WI38 (cell line): Measurements from ENCODE around the gene USP48.

Experiments used
- H3K4me3 ChIP-seq: 2 replicates; pipeline ENCODE4 v1.5.1; 2011; ENCODE audit warnings: low read depth, mild to moderate bottlenecking, control low read depth, low read length
- CTCF ChIP-seq: IDR thresholded peaks from 2 replicates; pipeline ENCODE4 v1.5.1; 2012; ENCODE audit warnings: low read depth, mild to moderate bottlenecking, control low read depth, low read length

The USP48 gene

GRCh38 chr1:21670956-21671902 is 111.7 kb downstream of the USP48 start:
- H3K4me3 ChIP-seq: no peak overlapping the region
- no peak for TF ChIP-seq CTCF

- TF ChIP-seq CTCF: no peak
- no peak overlapping the region for H3K4me3 ChIP-seq
These were observed 112.7 kb downstream of the USP48 start for GRCh38 chr1:21670059-21670881.

- no peak for TF ChIP-seq CTCF
- H3K4me3 ChIP-seq: no peak within 1 kb of the TSS
These were observed 113.5 kb downstream of the USP48 start, which contains the start of gene RAP1GAP for GRCh38 chr1:21669258-21670058. Gene RAP1GAP (minus strand): TSS chr1:21669357. CDS start chr1:21620032, 49,325 bp downstream.

GRCh38 chr1:21668951-21669257 is 114.0 kb downstream of the USP48 start:
- H3K4me3 ChIP-seq: no peak overlapping the region
- no peak for TF ChIP-seq CTCF

- no peak for TF ChIP-seq CTCF
- no peak overlapping the region for H3K4me3 ChIP-seq
These were observed 114.6 kb downstream of the USP48 start for GRCh38 chr1:21668232-21668950.

GRCh38 chr1:21667348-21668231 is 115.4 kb downstream of the USP48 start:
- TF ChIP-seq CTCF: no peak
- no peak overlapping the region for H3K4me3 ChIP-seq
